ENCODE measurements around the gene NME1. TPM values are rescaled to one million over a fixed set of nuclear protein-coding genes. Genes with fewer than 3 reads are reported as not detected.
A peak's percentile ranks its signal among the peaks of the same experiment; 100 is the strongest.
"Not testable (repeated sequence)": the region's sequence is repeated elsewhere in the genome, so short reads cannot be mapped to it uniquely, and the experiment has no call there.

NME1 gene
- 360 and 373 TPM in 2 replicates for total RNA-seq

- DNase-seq (ENCODE audit: low spot score), result peak; percentile 99
- Mint-ChIP-seq H3K27ac (no peak within 1 kb of the TSS), H3K27me3 (ENCODE audit: low read depth) (no peaks in the 10 kb centered on the region), H3K9me3 (no peaks in the 10 kb centered on the region), H3K36me3 (ENCODE audit: low read depth) (peaks cover 16% of the 10 kb centered on the region), H3K4me3 (ENCODE audit: low read depth) (no peak within 1 kb of the TSS), H3K4me1 (ENCODE audit: low read depth) (peaks cover 19% of the 10 kb centered on the region)
- intact Hi-C loops (cut with micrococcal nuclease), result loop anchor here (1.0 to 10.0 kb wide), 6 partner anchors 13 to 779 kb away; partner anchors contain the start of genes EME1, MBTD1, MRPL27 and NME2
These were observed at the start of gene NME1 for GRCh38 chr17:51153210-51154072. Gene NME1, plus strand, starts transcription at chr17:51153559. Its CDS starts 2,096 bp downstream, at chr17:51155655.

GRCh38 chr17:51107778-51108177 lies 45.6 kb upstream of the NME1 start:
- Mint-ChIP-seq H3K27ac (no peak overlapping the region), H3K4me1 (ENCODE audit: low read depth) (peaks cover 5% of the 10 kb centered on the region), H3K36me3 (ENCODE audit: low read depth) (peaks cover 4% of the 10 kb centered on the region), H3K27me3 (ENCODE audit: low read depth) (no peaks in the 10 kb centered on the region), H3K9me3 (no peaks in the 10 kb centered on the region), H3K4me3 (ENCODE audit: low read depth) (no peak overlapping the region)
- DNase-seq (ENCODE audit: low spot score), result no peak
- intact Hi-C loops (cut with micrococcal nuclease), result no loop called here

- H3K4me1 Mint-ChIP-seq (ENCODE audit: low read depth), result peaks cover 11% of the 10 kb centered on the region
- H3K27ac Mint-ChIP-seq; H3K9me3 Mint-ChIP-seq; DNase-seq (ENCODE audit: low spot score); H3K27me3 Mint-ChIP-seq (ENCODE audit: low read depth); H3K36me3 Mint-ChIP-seq (ENCODE audit: low read depth); H3K4me3 Mint-ChIP-seq (ENCODE audit: low read depth); intact Hi-C loops (cut with micrococcal nuclease): not testable (repeated sequence)
These were observed 40.8 kb upstream of the NME1 start for GRCh38 chr17:51112303-51113222.

- H3K9me3 Mint-ChIP-seq, result no peaks in the 10 kb centered on the region
- no peak for DNase-seq (ENCODE audit: low spot score)
- H3K27ac Mint-ChIP-seq, result no peak overlapping the region
- no peak overlapping the region for H3K4me3 Mint-ChIP-seq (ENCODE audit: low read depth)
- intact Hi-C loops (cut with micrococcal nuclease), result no loop called here
- H3K36me3 Mint-ChIP-seq (ENCODE audit: low read depth), result peaks cover 15% of the 10 kb centered on the region
- H3K4me1 Mint-ChIP-seq (ENCODE audit: low read depth), result peaks cover 28% of the 10 kb centered on the region
- no peaks in the 10 kb centered on the region for H3K27me3 Mint-ChIP-seq (ENCODE audit: low read depth)
These were observed 38.2 kb upstream of the NME1 start for GRCh38 chr17:51115179-51115578.

- intact Hi-C loops (cut with micrococcal nuclease), result no loop called here
- Mint-ChIP-seq H3K4me1 (ENCODE audit: low read depth) (peaks cover 44% of the 10 kb centered on the region), H3K4me3 (ENCODE audit: low read depth) (peak overlapping the region; percentile 93), H3K27ac (peak overlapping the region; percentile 35), H3K36me3 (ENCODE audit: low read depth) (peaks cover 10% of the 10 kb centered on the region), H3K27me3 (ENCODE audit: low read depth) (no peaks in the 10 kb centered on the region), H3K9me3 (no peaks in the 10 kb centered on the region)
- no peak for DNase-seq (ENCODE audit: low spot score)
These were observed 34.8 kb upstream of the NME1 start for GRCh38 chr17:51118330-51119195.

- no peaks in the 10 kb centered on the region for H3K27me3 Mint-ChIP-seq (ENCODE audit: low read depth)
- peaks cover 10% of the 10 kb centered on the region for H3K36me3 Mint-ChIP-seq (ENCODE audit: low read depth)
- DNase-seq (ENCODE audit: low spot score), result peak; percentile 44
- peak overlapping the region; percentile 93 for H3K4me3 Mint-ChIP-seq (ENCODE audit: low read depth)
- H3K4me1 Mint-ChIP-seq (ENCODE audit: low read depth), result peaks cover 44% of the 10 kb centered on the region
- peak overlapping the region; percentile 96 for H3K27ac Mint-ChIP-seq
- intact Hi-C loops (cut with micrococcal nuclease), result loop anchor here (2.0 to 5.0 kb wide), 3 partner anchors 35 to 253 kb away; partner anchors contain the start of genes NME2 and TOB1
- no peaks in the 10 kb centered on the region for H3K9me3 Mint-ChIP-seq
These were observed 33.7 kb upstream of the NME1 start for GRCh38 chr17:51119415-51120356.

GRCh38 chr17:51120357-51120738 lies 33.0 kb upstream of the NME1 start:
- DNase-seq (ENCODE audit: low spot score), result no peak
- H3K4me1 Mint-ChIP-seq (ENCODE audit: low read depth), result peaks cover 44% of the 10 kb centered on the region
- peak overlapping the region; percentile 93 for H3K4me3 Mint-ChIP-seq (ENCODE audit: low read depth)
- no peaks in the 10 kb centered on the region for H3K27me3 Mint-ChIP-seq (ENCODE audit: low read depth)
- peak overlapping the region; percentile 96 for H3K27ac Mint-ChIP-seq
- intact Hi-C loops (cut with micrococcal nuclease), result loop anchor here (2.0 to 5.0 kb wide), 3 partner anchors 36 to 254 kb away; partner anchors contain the start of genes NME2 and TOB1
- peaks cover 10% of the 10 kb centered on the region for H3K36me3 Mint-ChIP-seq (ENCODE audit: low read depth)
- H3K9me3 Mint-ChIP-seq, result no peaks in the 10 kb centered on the region

- peaks cover 10% of the 10 kb centered on the region for H3K36me3 Mint-ChIP-seq (ENCODE audit: low read depth)
- H3K27ac Mint-ChIP-seq, result peak within 1 kb of the TSS; percentile 99
- no peaks in the 10 kb centered on the region for H3K9me3 Mint-ChIP-seq
- peaks cover 44% of the 10 kb centered on the region for H3K4me1 Mint-ChIP-seq (ENCODE audit: low read depth)
- H3K4me3 Mint-ChIP-seq (ENCODE audit: low read depth), result peak within 1 kb of the TSS; percentile 93
- intact Hi-C loops (cut with micrococcal nuclease), result loop anchor here (1.0 to 5.0 kb wide), 6 partner anchors 26 to 254 kb away; partner anchors contain the start of genes MBTD1, NME1, NME2 and TOB1
- no peaks in the 10 kb centered on the region for H3K27me3 Mint-ChIP-seq (ENCODE audit: low read depth)
- peak; percentile 93 for DNase-seq (ENCODE audit: low spot score)
These were observed 32.4 kb upstream of the NME1 start, which contains the start of gene SPAG9 for GRCh38 chr17:51120739-51121619. Gene SPAG9, minus strand, starts transcription at chr17:51120868. Its CDS starts 212 bp downstream, at chr17:51120656.

- H3K36me3 Mint-ChIP-seq (ENCODE audit: low read depth), result peaks cover 8% of the 10 kb centered on the region
- intact Hi-C loops (cut with micrococcal nuclease), result loop anchor here (1.0 to 5.0 kb wide), 6 partner anchors 25 to 255 kb away; partner anchors contain the start of genes MBTD1, NME1, NME2 and TOB1
- peak overlapping the region; percentile 89 for H3K4me3 Mint-ChIP-seq (ENCODE audit: low read depth)
- no peaks in the 10 kb centered on the region for H3K27me3 Mint-ChIP-seq (ENCODE audit: low read depth)
- no peaks in the 10 kb centered on the region for H3K9me3 Mint-ChIP-seq
- H3K4me1 Mint-ChIP-seq (ENCODE audit: low read depth), result peaks cover 38% of the 10 kb centered on the region
- peak overlapping the region; percentile 99 for H3K27ac Mint-ChIP-seq
- DNase-seq (ENCODE audit: low spot score), result peak; percentile 60
These were observed 31.5 kb upstream of the NME1 start for GRCh38 chr17:51121620-51122472.
